ENCODE measurements around the gene OPHN1. TPM values are rescaled to one million over a fixed set of nuclear protein-coding genes. Genes with fewer than 3 reads are reported as not detected.

The OPHN1 gene
- total RNA-seq, 1 donor from 2014 or later: 9.8 TPM

GRCh38 chrX:68238568-68238967, 194.7 kb downstream of the OPHN1 start:
- Histone ChIP-seq H3K4me1 (no peaks in the 10 kb centered on the region), H3K4me3 (no peak overlapping the region), H3K36me3 (no peaks in the 10 kb centered on the region), H3K27me3 (no peaks in the 10 kb centered on the region), H3K9me3 (no peaks in the 10 kb centered on the region), H3K27ac (no peak overlapping the region)
- TF ChIP-seq CTCF (IDR thresholded peaks at IDR 0.05): peak; percentile 28
- intact Hi-C loops (cut with DNase I): no loop called here
- peak; percentile 54 for ATAC-seq
- no peak for DNase-seq

GRCh38 chrX:68234171-68234910, 199.0 kb downstream of the OPHN1 start:
- H3K9me3 ChIP-seq: no peaks in the 10 kb centered on the region
- H3K27ac ChIP-seq: no peak overlapping the region
- H3K27me3 ChIP-seq: no peaks in the 10 kb centered on the region
- ATAC-seq (no peak), DNase-seq (no peak)
- H3K4me3 ChIP-seq: no peak overlapping the region
- H3K4me1 ChIP-seq: no peaks in the 10 kb centered on the region
- TF ChIP-seq CTCF (IDR thresholded peaks at IDR 0.05): no peak
- intact Hi-C loops (cut with DNase I): no loop called here
- no peaks in the 10 kb centered on the region for H3K36me3 ChIP-seq

GRCh38 chrX:68232206-68232605, 201.1 kb downstream of the OPHN1 start:
- no peaks in the 10 kb centered on the region for H3K36me3 ChIP-seq
- no peaks in the 10 kb centered on the region for H3K27me3 ChIP-seq
- intact Hi-C loops (cut with DNase I): no loop called here
- no peak for DNase-seq
- H3K4me1 ChIP-seq: no peaks in the 10 kb centered on the region
- TF ChIP-seq CTCF (IDR thresholded peaks at IDR 0.05): no peak
- no peak for ATAC-seq
- H3K9me3 ChIP-seq: no peaks in the 10 kb centered on the region
- no peak overlapping the region for H3K4me3 ChIP-seq
- H3K27ac ChIP-seq: no peak overlapping the region

GRCh38 chrX:68209008-68209407, 224.3 kb downstream of the OPHN1 start:
- ATAC-seq (no peak), DNase-seq (no peak)
- H3K27ac ChIP-seq: no peak overlapping the region
- no peak overlapping the region for H3K4me3 ChIP-seq
- TF ChIP-seq CTCF (IDR thresholded peaks at IDR 0.05): no peak
- no peaks in the 10 kb centered on the region for H3K27me3 ChIP-seq
- no peaks in the 10 kb centered on the region for H3K36me3 ChIP-seq
- H3K9me3 ChIP-seq: no peaks in the 10 kb centered on the region
- no peaks in the 10 kb centered on the region for H3K4me1 ChIP-seq
- intact Hi-C loops (cut with DNase I): no loop called here

- Histone ChIP-seq H3K27ac (no peak overlapping the region), H3K4me3 (no peak overlapping the region), H3K27me3 (no peaks in the 10 kb centered on the region), H3K4me1 (no peaks in the 10 kb centered on the region), H3K9me3 (no peaks in the 10 kb centered on the region), H3K36me3 (no peaks in the 10 kb centered on the region)
- no peak for TF ChIP-seq CTCF (IDR thresholded peaks at IDR 0.05)
- intact Hi-C loops (cut with DNase I): no loop called here
- ATAC-seq (peak; percentile 21), DNase-seq (no peak)
These were observed 228.7 kb downstream of the OPHN1 start for GRCh38 chrX:68204521-68205038.
